ENCODE measurements around the gene VPS8. TPM values are rescaled to one million over a fixed set of nuclear protein-coding genes. Genes with fewer than 3 reads are reported as not detected.

VPS8 gene
- total RNA-seq, 1 donor from 2014 or later: 62.9 TPM

DNA sequence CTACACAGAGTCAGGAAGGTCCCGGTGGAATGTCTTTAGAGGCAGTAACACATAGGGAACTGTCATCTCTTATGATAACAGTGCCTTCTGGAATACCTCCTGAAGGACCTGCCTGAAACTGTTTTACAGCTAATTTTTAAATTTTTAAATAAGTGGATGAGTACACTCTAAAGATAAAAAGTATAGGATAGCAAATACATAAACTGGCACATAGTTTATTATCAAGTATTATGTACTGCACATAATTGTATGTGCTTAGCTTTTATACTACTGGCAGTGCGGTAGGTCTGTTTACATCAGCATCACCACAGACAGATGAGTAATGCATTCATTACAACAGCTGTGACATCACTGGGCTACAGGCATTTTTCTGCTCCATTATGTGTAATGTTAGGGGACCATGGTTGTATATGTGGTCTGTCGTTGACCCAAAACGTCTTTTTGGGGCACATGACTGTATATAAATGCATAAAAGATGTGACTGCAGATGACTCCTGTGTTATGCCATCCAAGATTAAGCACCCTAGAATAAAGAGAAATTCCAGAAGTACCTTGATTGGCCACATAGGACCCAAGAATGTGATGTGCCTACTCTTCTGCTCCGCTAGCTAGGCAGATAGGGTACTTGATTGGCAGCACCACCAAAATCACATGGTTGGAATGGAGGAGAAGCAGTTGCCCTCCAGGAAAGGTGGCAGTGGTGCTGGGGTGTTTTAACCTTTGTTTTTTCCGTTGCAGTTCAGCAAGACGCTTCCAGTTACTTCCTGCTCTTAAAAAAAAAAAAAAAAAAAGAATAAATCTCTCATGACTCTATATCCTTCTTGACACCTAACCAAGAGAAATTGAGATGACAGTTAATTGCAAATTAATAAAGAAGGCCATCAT, 3.3 kb downstream of the VPS8 start:
- Histone ChIP-seq H3K36me3 (no peaks in the 10 kb centered on the region), H3K4me1 (peaks cover 12% of the 10 kb centered on the region), H3K9me3 (no peaks in the 10 kb centered on the region), H3K4me3 (no peak overlapping the region), H3K27me3 (no peaks in the 10 kb centered on the region), H3K27ac (no peak overlapping the region)
- TF ChIP-seq, protein P1, sequence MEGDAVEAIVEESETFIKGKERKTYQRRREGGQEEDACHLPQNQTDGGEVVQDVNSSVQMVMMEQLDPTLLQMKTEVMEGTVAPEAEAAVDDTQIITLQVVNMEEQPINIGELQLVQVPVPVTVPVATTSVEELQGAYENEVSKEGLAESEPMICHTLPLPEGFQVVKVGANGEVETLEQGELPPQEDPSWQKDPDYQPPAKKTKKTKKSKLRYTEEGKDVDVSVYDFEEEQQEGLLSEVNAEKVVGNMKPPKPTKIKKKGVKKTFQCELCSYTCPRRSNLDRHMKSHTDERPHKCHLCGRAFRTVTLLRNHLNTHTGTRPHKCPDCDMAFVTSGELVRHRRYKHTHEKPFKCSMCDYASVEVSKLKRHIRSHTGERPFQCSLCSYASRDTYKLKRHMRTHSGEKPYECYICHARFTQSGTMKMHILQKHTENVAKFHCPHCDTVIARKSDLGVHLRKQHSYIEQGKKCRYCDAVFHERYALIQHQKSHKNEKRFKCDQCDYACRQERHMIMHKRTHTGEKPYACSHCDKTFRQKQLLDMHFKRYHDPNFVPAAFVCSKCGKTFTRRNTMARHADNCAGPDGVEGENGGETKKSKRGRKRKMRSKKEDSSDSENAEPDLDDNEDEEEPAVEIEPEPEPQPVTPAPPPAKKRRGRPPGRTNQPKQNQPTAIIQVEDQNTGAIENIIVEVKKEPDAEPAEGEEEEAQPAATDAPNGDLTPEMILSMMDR (IDR thresholded peaks at IDR 0.05): no peak
- ATAC-seq: no peak
- intact Hi-C loops (cut with DNase I): no loop called here
- no peak for DNase-seq

DNA sequence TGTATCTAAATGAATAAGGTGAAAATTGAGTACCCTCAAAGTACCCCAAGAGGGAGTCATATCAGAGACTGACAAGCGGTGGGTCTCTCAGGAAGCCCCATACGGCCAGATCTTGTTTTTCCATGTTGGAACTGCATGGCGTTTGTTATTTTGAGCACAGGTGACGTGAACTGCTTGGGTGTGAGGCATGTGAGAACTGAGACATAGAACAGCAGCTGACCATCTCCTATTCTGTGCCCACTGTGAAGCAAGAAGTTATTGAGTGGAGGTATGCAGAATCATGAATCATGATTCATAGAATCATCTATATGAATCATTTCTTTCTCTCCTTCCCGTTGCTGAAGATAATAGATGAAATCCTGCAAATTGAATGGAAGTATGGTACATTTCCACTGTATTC, 4.6 kb downstream of the VPS8 start:
- Histone ChIP-seq H3K27ac (no peak overlapping the region), H3K4me1 (peaks cover 12% of the 10 kb centered on the region), H3K9me3 (no peaks in the 10 kb centered on the region), H3K27me3 (no peaks in the 10 kb centered on the region), H3K4me3 (no peak overlapping the region), H3K36me3 (no peaks in the 10 kb centered on the region)
- intact Hi-C loops (cut with DNase I): no loop called here
- DNase-seq (no peak), ATAC-seq (no peak)
- TF ChIP-seq, protein P1 (IDR thresholded peaks at IDR 0.05): no peak

DNA sequence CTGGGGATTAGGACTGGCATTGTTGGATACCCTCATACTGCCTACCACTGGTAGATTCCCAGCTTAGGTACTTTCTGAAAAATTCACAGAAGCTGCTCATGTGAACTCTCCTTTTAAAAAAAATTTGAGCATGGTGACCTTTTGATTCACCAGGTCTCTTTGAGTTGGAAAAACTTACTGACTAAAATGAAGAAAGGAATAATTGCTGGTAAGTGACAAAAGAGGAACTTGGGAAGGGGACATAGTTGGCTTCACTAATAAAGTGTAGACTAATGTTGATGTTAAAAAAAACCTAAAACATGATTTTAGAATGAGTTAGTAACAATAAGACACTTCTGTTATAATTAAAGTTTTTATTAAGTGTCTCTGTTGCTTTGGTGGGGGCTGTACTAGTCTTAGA, 8.6 kb downstream of the VPS8 start:
- DNase-seq: no peak
- Histone ChIP-seq H3K36me3 (no peaks in the 10 kb centered on the region), H3K4me1 (no peaks in the 10 kb centered on the region), H3K27ac (no peak overlapping the region), H3K27me3 (no peaks in the 10 kb centered on the region), H3K9me3 (no peaks in the 10 kb centered on the region), H3K4me3 (no peak overlapping the region)
- ATAC-seq: no peak
- TF ChIP-seq, protein P1 (IDR thresholded peaks at IDR 0.05): no peak
- intact Hi-C loops (cut with DNase I): no loop called here

DNA sequence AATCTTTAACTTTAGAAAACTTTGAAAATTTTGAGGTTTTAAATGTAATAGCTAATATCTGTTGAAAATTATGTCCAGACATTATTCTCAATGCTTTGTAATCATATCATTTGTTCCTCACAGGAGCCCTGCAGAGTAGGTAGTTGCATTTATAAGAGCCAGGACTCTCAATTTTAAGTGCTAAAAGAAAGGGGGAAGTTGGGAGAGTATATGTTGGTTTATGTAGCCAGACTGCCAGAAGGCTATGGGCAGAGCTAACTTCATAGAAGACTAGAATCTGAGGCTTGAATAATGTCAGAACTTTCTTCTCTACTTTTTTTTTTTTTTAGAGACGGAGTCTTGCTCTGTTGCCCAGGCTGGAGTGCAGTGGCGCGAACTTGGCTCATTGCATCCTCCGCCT, 9.1 kb downstream of the VPS8 start:
- peaks cover under 1% of the 10 kb centered on the region for H3K36me3 ChIP-seq
- no peak overlapping the region for H3K4me3 ChIP-seq
- H3K9me3 ChIP-seq: no peaks in the 10 kb centered on the region
- no peaks in the 10 kb centered on the region for H3K27me3 ChIP-seq
- ATAC-seq (no peak), DNase-seq (no peak)
- TF ChIP-seq, protein P1 (IDR thresholded peaks at IDR 0.05): no peak
- intact Hi-C loops (cut with DNase I): no loop called here
- H3K27ac ChIP-seq: no peak overlapping the region
- no peaks in the 10 kb centered on the region for H3K4me1 ChIP-seq

DNA sequence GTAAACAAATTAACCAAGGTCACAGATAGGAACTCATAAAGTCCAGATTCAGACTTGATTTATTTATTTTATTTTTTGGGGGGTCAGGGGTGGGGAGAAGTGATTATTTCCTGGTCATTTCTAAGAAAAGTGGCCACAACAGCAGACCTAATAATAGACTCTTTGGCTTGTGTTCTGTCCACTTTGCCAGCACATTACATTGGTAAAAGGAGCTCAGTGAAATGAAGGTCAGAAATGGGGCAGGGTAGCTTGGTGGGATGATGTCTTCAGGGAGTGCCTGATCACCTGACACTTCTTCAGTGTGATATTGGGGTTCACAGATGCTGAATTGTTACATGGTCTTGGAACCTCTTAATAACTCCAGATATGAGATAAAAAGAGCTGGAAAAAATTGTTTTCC, 10.1 kb downstream of the VPS8 start:
- no peak overlapping the region for H3K27ac ChIP-seq
- ATAC-seq (no peak), DNase-seq (no peak)
- no peaks in the 10 kb centered on the region for H3K9me3 ChIP-seq
- H3K36me3 ChIP-seq: peaks cover 11% of the 10 kb centered on the region
- H3K4me1 ChIP-seq: no peaks in the 10 kb centered on the region
- TF ChIP-seq, protein P1 (IDR thresholded peaks at IDR 0.05): no peak
- intact Hi-C loops (cut with DNase I): no loop called here
- no peak overlapping the region for H3K4me3 ChIP-seq
- no peaks in the 10 kb centered on the region for H3K27me3 ChIP-seq

Measured in upper lobe of right lung (tissue), 1 donor.